A375 (cell line): Measurements from ENCODE around the gene DUSP9. TPM values are rescaled to one million over a fixed set of nuclear protein-coding genes. Genes with fewer than 3 reads are reported as not detected.

Source experiments
- small RNA-seq: library from RNA; depleted of rRNA; stranded (forward); fragments of <200 nt; gene quantifications from one replicate; pipeline ENCODE3, GENCODE V24; 2014
- total RNA-seq: library from RNA; depleted of rRNA; stranded (reverse); fragments of >200 nt; shearing (Covaris generic); gene quantifications from 2 replicates; pipeline ENCODE4 v1.2.3, GENCODE V29; 2014; rRNA removed

Gene DUSP9
- 6.0 and 7.6 TPM in 2 replicates for total RNA-seq

GRCh38 chrX:153646620-153647373, at the start of gene DUSP9:
Gene DUSP9 (plus strand): TSS chrX:153647203. CDS start chrX:153647954, 751 bp downstream.

GRCh38 chrX:153598541-153599191, 48.3 kb upstream of the DUSP9 start, which contains the start of gene CCNQ:
Gene CCNQ (minus strand): TSS chrX:153599139. CDS start chrX:153599073, 66 bp downstream.

GRCh38 chrX:153673428-153674218, 26.6 kb downstream of the DUSP9 start, which contains the start of gene PNCK:
Gene PNCK (minus strand): TSS chrX:153673813. CDS start chrX:153673076, 737 bp downstream.

GRCh38 chrX:153687121-153688039, 40.4 kb downstream of the DUSP9 start, which contains the start of gene SLC6A8:
Gene SLC6A8 (plus strand): TSS chrX:153687926. CDS start chrX:153688575, 649 bp downstream.

Small RNA genes within 50 kb of the gene (small RNA-seq; reads per million reads assigned to genes)
- not detected for gene RN7SL687P

Other genes with a start within 250 kb of the DUSP9 start
- not detected in 2 replicates for gene PNMA6E, start 245.9 kb upstream of the DUSP9 start, total RNA-seq
- gene ZFP92, start 235.7 kb upstream of the DUSP9 start, total RNA-seq = not detected in 2 replicates
- 0.69 and 1.2 TPM in 2 replicates for gene TREX2, start 201.1 kb upstream of the DUSP9 start, total RNA-seq
- gene HAUS7, start 176.6 kb upstream of the DUSP9 start, total RNA-seq = 54.6 and 68.3 TPM in 2 replicates
- gene BGN, start 152.2 kb upstream of the DUSP9 start, total RNA-seq = 7.6 and 7.9 TPM in 2 replicates
- gene ATP2B3, start 129.6 kb upstream of the DUSP9 start, total RNA-seq = 0.08 TPM in 1 of 2 replicates, not detected in the other
- 48.6 and 55.8 TPM in 2 replicates for gene CCNQ, start 48.1 kb upstream of the DUSP9 start, total RNA-seq
- 0.61 and 2.5 TPM in 2 replicates for gene PNCK, start 26.6 kb downstream of the DUSP9 start, total RNA-seq
- gene SLC6A8, start 40.7 kb downstream of the DUSP9 start, total RNA-seq = 31.5 and 51.9 TPM in 2 replicates
- 215 and 221 TPM in 2 replicates for gene BCAP31, start 77.2 kb downstream of the DUSP9 start, total RNA-seq
- gene ABCD1, start 77.7 kb downstream of the DUSP9 start, total RNA-seq = 17.0 and 17.8 TPM in 2 replicates
- gene PLXNB3, start 117.0 kb downstream of the DUSP9 start, total RNA-seq = 33.5 and 40.3 TPM in 2 replicates
- gene SRPK3, start 133.8 kb downstream of the DUSP9 start, total RNA-seq = 1.8 and 2.0 TPM in 2 replicates
- 64.2 and 90.6 TPM in 2 replicates for gene IDH3G, start 147.2 kb downstream of the DUSP9 start, total RNA-seq
- 153 and 178 TPM in 2 replicates for gene SSR4, start 147.5 kb downstream of the DUSP9 start, total RNA-seq
- 2.8 and 5.4 TPM in 2 replicates for gene PDZD4, start 183.3 kb downstream of the DUSP9 start, total RNA-seq
- 41.7 and 45.7 TPM in 2 replicates for gene L1CAM, start 239.0 kb downstream of the DUSP9 start, total RNA-seq